HCT116 (cell line): ENCODE results near the gene PDGFD. TPM values are rescaled to one million over a fixed set of nuclear protein-coding genes. Genes with fewer than 3 reads are reported as not detected.

Experiments used
- ATAC-seq: fragments of 200-7000 bp; cut with Tn5 transposase; 2 replicates; pipeline ENCODE4 v1.9.1; 2020; ENCODE audit warnings: mild to moderate bottlenecking, moderate library complexity
- BruUV-seq: library from RNA; stranded (reverse); fragments of 400-500 nt; replicated peaks from 2 replicates; lab custom pipeline; 2021; lab: Mats Ljungman, UMichigan
- CTCF ChIA-PET: fragments of 300-600 bp; sonication (Branson Sonifier 250); formaldehyde crosslinking; loops from one replicate; lab custom pipeline; 2021; ENCODE audit warnings: antibody characterized with exemption; lab: Charles Lee
- POLR2A ChIA-PET: fragments of 300-600, 350-600 bp; sonication (Branson Sonifier 250); formaldehyde crosslinking; loops from one replicate; lab custom pipeline; 2021; ENCODE audit warnings: antibody characterized with exemption; lab: Charles Lee
- RAD21 ChIA-PET, 2 experiments: fragments of 300-600 bp; sonication (Branson Sonifier 250); formaldehyde crosslinking; loops; one replicate each; lab custom pipeline; 2023; ENCODE audit warnings: low total read pairs in 2 of 2; ENCODE audit not compliant: uncharacterized antibody in 2 of 2, unreplicated experiment in 2 of 2, low non-redundant PET in 1 of 2; lab: Charles Lee
- DNase-seq: peaks from one replicate; pipeline ENCODE4 v3.0.0-alpha.2; 2010; ENCODE audit warnings: low read depth, low spot score
- H2AFZ ChIP-seq: fragments of 200-600 bp; shearing (Covaris generic), sonication (generic); 2 replicates; pipeline ENCODE4 v1.6.1; 2017; ENCODE audit warnings: low read depth, mixed run types, mixed read lengths, antibody characterized with exemption, low read length; ENCODE audit not compliant: poor library complexity, severe bottlenecking
- H3K27ac ChIP-seq: 2 replicates; pipeline ENCODE4 v1.5.1; 2012; ENCODE audit warnings: low read depth, low read length
- H3K27me3 ChIP-seq: fragments of 200-600 bp; sonication (generic); 2 replicates; pipeline ENCODE4 v1.6.1; 2016; ENCODE audit warnings: mixed run types, low read length, mixed read lengths; ENCODE audit not compliant: insufficient read depth
- H3K36me3 ChIP-seq, 2 experiments: fragments of 200-500 bp in 1 of 2; fragments of 200-600 bp in 1 of 2; sonication (Bioruptor generic) in 1 of 2; sonication (generic) in 1 of 2; 2 replicates each; pipeline versions ENCODE4 v1.5.1 to v1.6.1; 2014 to 2016; ENCODE audit warnings: low read length in 2 of 2, inconsistent platforms in 1 of 2, mixed read lengths in 1 of 2, mixed run types in 1 of 2; ENCODE audit not compliant: insufficient read depth in 2 of 2, control insufficient read depth in 1 of 2
- H3K4me1 ChIP-seq, 2 experiments: fragments of 200-600 bp in 1 of 2; sonication (generic) in 1 of 2; 2 replicates each; pipeline versions ENCODE4 v1.5.1 to v1.6.1; 2012 to 2017; ENCODE audit warnings: low read length in 2 of 2, inconsistent platforms in 1 of 2, mild to moderate bottlenecking in 1 of 2, mixed read lengths in 1 of 2, mixed run types in 1 of 2, moderate library complexity in 1 of 2; ENCODE audit not compliant: insufficient read depth in 2 of 2, control insufficient read depth in 1 of 2
- H3K4me2 ChIP-seq: fragments of 200-600 bp; sonication (generic); 2 replicates; pipeline ENCODE4 v1.6.1; 2017; ENCODE audit warnings: mixed run types, low read length, mixed read lengths
- H3K4me3 ChIP-seq, 2 experiments: fragments of 200-600 bp in 1 of 2; sonication (generic) in 1 of 2; replicated peaks in 1 of 2; 2 replicates each; pipeline ENCODE4 v1.5.1; 2011 to 2016; ENCODE audit warnings: low read length in 2 of 2, control low read depth in 1 of 2, low read depth in 1 of 2, mild to moderate bottlenecking in 1 of 2, mixed read lengths in 1 of 2, mixed run types in 1 of 2
- H3K79me2 ChIP-seq: fragments of 200-600 bp; sonication (generic); 2 replicates; pipeline ENCODE4 v1.6.1; 2017; ENCODE audit warnings: mild to moderate bottlenecking, mixed run types, low read length, moderate library complexity, mixed read lengths; ENCODE audit not compliant: insufficient read depth
- H3K9ac ChIP-seq: fragments of 200-600 bp; sonication (generic); 2 replicates; pipeline ENCODE4 v1.6.1; 2016; ENCODE audit warnings: low read length, mixed read lengths
- H3K9me2 ChIP-seq: fragments of 200-600 bp; sonication (generic), shearing (Covaris generic); 2 replicates; pipeline ENCODE4 v1.6.1; 2017; ENCODE audit warnings: mixed run types, mild to moderate bottlenecking, moderate library complexity; ENCODE audit not compliant: insufficient read depth
- H3K9me3 ChIP-seq, 2 experiments: fragments of 200-500 bp in 1 of 2; fragments of 200-600 bp in 1 of 2; sonication (Bioruptor generic) in 1 of 2; sonication (generic) in 1 of 2; 2 replicates each; pipeline ENCODE4 v1.6.1; 2014 to 2017; ENCODE audit warnings: low read length in 2 of 2, mixed read lengths in 2 of 2, inconsistent platforms in 1 of 2, low read depth in 1 of 2, mild to moderate bottlenecking in 1 of 2, mixed run types in 1 of 2, moderate library complexity in 1 of 2; ENCODE audit not compliant: control insufficient read depth in 1 of 2, insufficient read depth in 1 of 2
- H4K20me1 ChIP-seq: fragments of 200-600 bp; sonication (generic), shearing (Covaris generic); 2 replicates; pipeline ENCODE4 v1.6.1; 2017; ENCODE audit warnings: mixed run types, mild to moderate bottlenecking, moderate library complexity; ENCODE audit not compliant: insufficient read depth
- CBX3 ChIP-seq: IDR thresholded peaks from 2 replicates; pipeline ENCODE4 v1.6.1; 2012; ENCODE audit warnings: low read depth
- EGR1 ChIP-seq: IDR thresholded peaks from 2 replicates; pipeline ENCODE4 v1.6.1; 2012; ENCODE audit warnings: low read depth
- EZH2 ChIP-seq: fragments of 200-600 bp; sonication (generic); IDR thresholded peaks from 2 replicates; pipeline ENCODE4 v1.6.1; 2017; ENCODE audit warnings: antibody characterized with exemption, mixed run types
- EZH2phosphoT487 ChIP-seq: fragments of 200-600 bp; IDR thresholded peaks from 2 replicates; pipeline ENCODE4 v1.6.1; 2018; ENCODE audit warnings: antibody characterized with exemption, borderline replicate concordance
- FOSL1 ChIP-seq: IDR thresholded peaks from 2 replicates; pipeline ENCODE4 v1.6.1; 2012; ENCODE audit warnings: low read depth
- JUND ChIP-seq: IDR thresholded peaks from 2 replicates; pipeline ENCODE4 v1.6.1; 2012
- POLR2A ChIP-seq: IDR thresholded peaks from 2 replicates; pipeline ENCODE4 v1.7.0; 2011; ENCODE audit warnings: borderline replicate concordance; ENCODE audit not compliant: insufficient read depth, insufficient read length; ENCODE audit errors: extremely low read depth
- POLR2AphosphoS5 ChIP-seq: IDR thresholded peaks from 2 replicates; pipeline ENCODE4 v1.6.1; 2011; ENCODE audit warnings: mild to moderate bottlenecking, low read depth, low read length, moderate library complexity
- RAD21 ChIP-seq: IDR thresholded peaks from 2 replicates; pipeline ENCODE4 v1.6.1; 2012; ENCODE audit warnings: low read depth, mild to moderate bottlenecking
- SIN3A ChIP-seq: IDR thresholded peaks from 2 replicates; pipeline ENCODE4 v1.6.1; 2012; ENCODE audit warnings: low read depth
- SRF ChIP-seq: IDR thresholded peaks from 2 replicates; pipeline ENCODE4 v1.6.1; 2012; ENCODE audit warnings: low read depth
- TCF7L2 ChIP-seq: IDR thresholded peaks from 2 replicates; pipeline ENCODE4 v1.7.0; 2011; ENCODE audit warnings: borderline replicate concordance, inconsistent platforms; ENCODE audit not compliant: insufficient read depth, insufficient read length; ENCODE audit errors: extremely low read depth
- YY1 ChIP-seq: IDR thresholded peaks from 2 replicates; pipeline ENCODE4 v1.6.1; 2011; ENCODE audit warnings: low read length, low read depth, moderate library complexity, mild to moderate bottlenecking; ENCODE audit not compliant: insufficient replicate concordance; ENCODE audit errors: extremely low read depth
- ZFX ChIP-seq: fragments of 450-650 bp; IDR thresholded peaks from 2 replicates; pipeline ENCODE4 v1.6.1; 2017
- ZNF274 ChIP-seq: fragments of 200-500 bp; sonication (Bioruptor generic); IDR thresholded peaks from 2 replicates; pipeline ENCODE4 v1.6.1; 2014; ENCODE audit warnings: mild to moderate bottlenecking, low read depth, low read length, inconsistent platforms
- intact Hi-C: fragments of 100-400 bp; cut with micrococcal nuclease; formaldehyde crosslinking; loops from 2 replicates; pipeline ENCODE4 v1.10.0; 2022
- total RNA-seq: library from RNA; stranded (reverse); gene quantifications from one replicate; pipeline ENCODE4 v1.2.1, GENCODE V29; 2021; ENCODE audit not compliant: unreplicated experiment
- TF ChIP-seq, protein P1 (sequence below): IDR thresholded peaks from 2 replicates; pipeline ENCODE4 v1.6.1; 2011; ENCODE audit warnings: mild to moderate bottlenecking, low read length, moderate library complexity; ENCODE audit not compliant: insufficient replicate concordance; ENCODE audit errors: extremely low read depth
- TF ChIP-seq, protein P2 (sequence below), 3 experiments: fragments of 200-600 bp in 1 of 3; sonication (generic) in 1 of 3; IDR thresholded peaks in 2 of 3; conservative IDR thresholded peaks in 1 of 3; 2 replicates each; pipeline ENCODE4 v1.5.1; 2012 to 2017; ENCODE audit warnings: low read depth in 2 of 3, low read length in 2 of 3, antibody characterized with exemption in 1 of 3, borderline replicate concordance in 1 of 3, control low read depth in 1 of 3, mild to moderate bottlenecking in 1 of 3, mixed read lengths in 1 of 3, mixed run types in 1 of 3, moderate library complexity in 1 of 3; ENCODE audit not compliant: insufficient read depth in 1 of 3
- TF ChIP-seq, protein P3 (sequence below): IDR thresholded peaks from 2 replicates; pipeline ENCODE4 v1.6.1; 2012
- TF ChIP-seq, protein P4 (sequence below): IDR thresholded peaks from 2 replicates; pipeline ENCODE4 v1.6.1; 2012

PDGFD gene
- total RNA-seq, 1 experiment from 2014 or later: 0.34 TPM

DNA sequence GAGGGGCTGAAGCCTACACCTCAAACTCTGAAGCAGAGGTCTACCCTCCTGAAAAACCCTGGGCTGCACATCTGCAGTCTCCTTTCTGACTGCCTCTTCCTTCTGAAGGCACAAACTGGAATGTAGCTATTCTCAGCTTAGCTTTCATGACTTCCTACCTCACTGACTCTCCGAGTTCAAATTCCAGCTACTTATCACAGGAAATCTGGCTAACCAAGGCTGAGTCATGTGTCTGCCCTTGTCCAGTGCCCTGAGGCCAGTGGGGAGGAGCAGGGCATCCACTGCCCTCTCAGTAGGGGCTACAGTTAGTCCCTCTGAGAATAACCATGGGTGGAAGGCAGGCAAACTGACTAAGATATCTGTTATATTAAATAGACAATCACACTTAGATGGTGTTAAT is 29.2 kb downstream of the PDGFD start:
- no peaks in the 10 kb centered on the region for H3K36me3 ChIP-seq
- H4K20me1 ChIP-seq: no peaks in the 10 kb centered on the region
- POLR2A ChIA-PET: no interaction called here
- RAD21 ChIA-PET: no interaction called here
- H3K9me3 ChIP-seq: no peaks in the 10 kb centered on the region
- H3K9me2 ChIP-seq: no peaks in the 10 kb centered on the region
- H3K79me2 ChIP-seq: no peaks in the 10 kb centered on the region
- DNase-seq: no peak
- H2AFZ ChIP-seq: no peak overlapping the region
- no peak for ATAC-seq
- H3K4me3 ChIP-seq: no peak overlapping the region
- CTCF ChIA-PET: no interaction called here
- H3K4me2 ChIP-seq: peak overlapping the region; percentile 5; the same call in 1 of the 2 replicates
- no peak for TF ChIP-seq FOSL1
- TF ChIP-seq ZNF274: no peak
- TF ChIP-seq EZH2phosphoT487: no peak
- TF ChIP-seq JUND: no peak
- TF ChIP-seq RAD21: no peak
- no peak for TF ChIP-seq POLR2AphosphoS5
- TF ChIP-seq ZFX: no peak
- TF ChIP-seq CBX3: no peak
- no peak for TF ChIP-seq SRF
- TF ChIP-seq, protein P1, sequence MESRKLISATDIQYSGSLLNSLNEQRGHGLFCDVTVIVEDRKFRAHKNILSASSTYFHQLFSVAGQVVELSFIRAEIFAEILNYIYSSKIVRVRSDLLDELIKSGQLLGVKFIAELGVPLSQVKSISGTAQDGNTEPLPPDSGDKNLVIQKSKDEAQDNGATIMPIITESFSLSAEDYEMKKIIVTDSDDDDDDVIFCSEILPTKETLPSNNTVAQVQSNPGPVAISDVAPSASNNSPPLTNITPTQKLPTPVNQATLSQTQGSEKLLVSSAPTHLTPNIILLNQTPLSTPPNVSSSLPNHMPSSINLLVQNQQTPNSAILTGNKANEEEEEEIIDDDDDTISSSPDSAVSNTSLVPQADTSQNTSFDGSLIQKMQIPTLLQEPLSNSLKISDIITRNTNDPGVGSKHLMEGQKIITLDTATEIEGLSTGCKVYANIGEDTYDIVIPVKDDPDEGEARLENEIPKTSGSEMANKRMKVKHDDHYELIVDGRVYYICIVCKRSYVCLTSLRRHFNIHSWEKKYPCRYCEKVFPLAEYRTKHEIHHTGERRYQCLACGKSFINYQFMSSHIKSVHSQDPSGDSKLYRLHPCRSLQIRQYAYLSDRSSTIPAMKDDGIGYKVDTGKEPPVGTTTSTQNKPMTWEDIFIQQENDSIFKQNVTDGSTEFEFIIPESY: no peak
- TF ChIP-seq EZH2: no peak
- TF ChIP-seq, protein P2, sequence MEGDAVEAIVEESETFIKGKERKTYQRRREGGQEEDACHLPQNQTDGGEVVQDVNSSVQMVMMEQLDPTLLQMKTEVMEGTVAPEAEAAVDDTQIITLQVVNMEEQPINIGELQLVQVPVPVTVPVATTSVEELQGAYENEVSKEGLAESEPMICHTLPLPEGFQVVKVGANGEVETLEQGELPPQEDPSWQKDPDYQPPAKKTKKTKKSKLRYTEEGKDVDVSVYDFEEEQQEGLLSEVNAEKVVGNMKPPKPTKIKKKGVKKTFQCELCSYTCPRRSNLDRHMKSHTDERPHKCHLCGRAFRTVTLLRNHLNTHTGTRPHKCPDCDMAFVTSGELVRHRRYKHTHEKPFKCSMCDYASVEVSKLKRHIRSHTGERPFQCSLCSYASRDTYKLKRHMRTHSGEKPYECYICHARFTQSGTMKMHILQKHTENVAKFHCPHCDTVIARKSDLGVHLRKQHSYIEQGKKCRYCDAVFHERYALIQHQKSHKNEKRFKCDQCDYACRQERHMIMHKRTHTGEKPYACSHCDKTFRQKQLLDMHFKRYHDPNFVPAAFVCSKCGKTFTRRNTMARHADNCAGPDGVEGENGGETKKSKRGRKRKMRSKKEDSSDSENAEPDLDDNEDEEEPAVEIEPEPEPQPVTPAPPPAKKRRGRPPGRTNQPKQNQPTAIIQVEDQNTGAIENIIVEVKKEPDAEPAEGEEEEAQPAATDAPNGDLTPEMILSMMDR (IDR thresholded peaks at IDR 0.05 in 2 of 3, conservative IDR thresholded peaks at IDR 0.05 in 1 of 3; ENCODE audit: borderline replicate concordance in 1 of 3, insufficient read depth in 1 of 3, low read depth in 2 of 3, low read length in 2 of 3): no peak
- no peak for TF ChIP-seq POLR2A
- no peak for TF ChIP-seq YY1
- TF ChIP-seq, protein P3, sequence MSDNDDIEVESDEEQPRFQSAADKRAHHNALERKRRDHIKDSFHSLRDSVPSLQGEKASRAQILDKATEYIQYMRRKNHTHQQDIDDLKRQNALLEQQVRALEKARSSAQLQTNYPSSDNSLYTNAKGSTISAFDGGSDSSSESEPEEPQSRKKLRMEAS: no peak
- no peak for TF ChIP-seq TCF7L2
- no peak for TF ChIP-seq EGR1
- TF ChIP-seq, protein P4, sequence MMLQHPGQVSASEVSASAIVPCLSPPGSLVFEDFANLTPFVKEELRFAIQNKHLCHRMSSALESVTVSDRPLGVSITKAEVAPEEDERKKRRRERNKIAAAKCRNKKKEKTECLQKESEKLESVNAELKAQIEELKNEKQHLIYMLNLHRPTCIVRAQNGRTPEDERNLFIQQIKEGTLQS: no peak
- TF ChIP-seq SIN3A: no peak
- H3K4me1 ChIP-seq: peaks cover 0 to 6% of the 10 kb centered on the region in 2 experiments; a peak in 1 of 4 replicates
- intact Hi-C loops: no loop called here
- no TSS peak for BruUV-seq
- H3K9ac ChIP-seq: no peak overlapping the region
- H3K27ac ChIP-seq: no peak overlapping the region
- no peaks in the 10 kb centered on the region for H3K27me3 ChIP-seq
